D721Med (cell line): ENCODE measurements around the gene MSI1.
"Not testable (repeated sequence)": the region's sequence is repeated elsewhere in the genome, so short reads cannot be mapped to it uniquely, and the experiment has no call there.

Source experiments
- DNase-seq: peaks from one replicate; pipeline ENCODE4 v3.0.0; 2011; ENCODE audit warnings: low spot score; ENCODE audit not compliant: insufficient read length
- FAIRE-seq: peaks from 2 replicates; lab custom pipeline; 2011; peaks lifted over from hg19 to GRCh38; lab: Jason Lieb, UNC
- CTCF ChIP-seq: IDR thresholded peaks from 2 replicates; pipeline ENCODE4 v1.5.1; 2012; ENCODE audit warnings: mild to moderate bottlenecking, control low read depth; ENCODE audit not compliant: insufficient read depth; ENCODE audit errors: missing control alignments

Gene MSI1

GRCh38 chr12:120346681-120347080 lies 22.3 kb downstream of the MSI1 start:
- DNase-seq (no peak), FAIRE-seq (no peak)
- TF ChIP-seq CTCF = no peak

- TF ChIP-seq CTCF = no peak
- DNase-seq = no peak
- FAIRE-seq = no peak
These were observed 22.9 kb downstream of the MSI1 start for GRCh38 chr12:120346031-120346430.

- TF ChIP-seq CTCF = no peak
- DNase-seq (no peak), FAIRE-seq (no peak)
These were observed 25.3 kb downstream of the MSI1 start for GRCh38 chr12:120343692-120344091.

GRCh38 chr12:120343039-120343537 lies 25.9 kb downstream of the MSI1 start:
- no peak for FAIRE-seq
- no peak for TF ChIP-seq CTCF
- no peak for DNase-seq

GRCh38 chr12:120342175-120343038 lies 26.6 kb downstream of the MSI1 start:
- no peak for TF ChIP-seq CTCF
- no peak for DNase-seq
- no peak for FAIRE-seq

GRCh38 chr12:120339256-120339655 lies 29.7 kb downstream of the MSI1 start:
- no peak for FAIRE-seq
- no peak for DNase-seq
- no peak for TF ChIP-seq CTCF

- DNase-seq = no peak
- FAIRE-seq = no peak
These were observed 31.2 kb downstream of the MSI1 start for GRCh38 chr12:120337730-120338129.

GRCh38 chr12:120336392-120336791 lies 32.6 kb downstream of the MSI1 start:
- DNase-seq, FAIRE-seq: not testable (repeated sequence)

More at GRCh38 chr12:120337730-120338129, 31.2 kb downstream of the MSI1 start:
- no peak for TF ChIP-seq CTCF
